SK-N-SH treated with all-trans-retinoic acid at 6 μM for 48 hours (cell line): ENCODE measurements around the gene ARHGEF40.

Source experiments
- ATAC-seq: fragments of 200-7000 bp; cut with Tn5 transposase; 3 replicates; pipeline ENCODE4 v1.9.1; 2020; ENCODE audit warnings: mild to moderate bottlenecking, moderate library complexity
- ARNTL ChIP-seq: fragments of 450-650 bp; formaldehyde crosslinking; IDR thresholded peaks from 2 replicates; pipeline ENCODE4 v1.5.0; 2020; ENCODE audit warnings: low read depth, mild to moderate bottlenecking, moderate library complexity, borderline replicate concordance
- BACH2 ChIP-seq: fragments of 250-450 bp; sonication (Bioruptor Pico); IDR thresholded peaks from 2 replicates; pipeline ENCODE4 v1.9.0; 2021; ENCODE audit warnings: mild to moderate bottlenecking, borderline replicate concordance
- CREB5 ChIP-seq: fragments of 250-450 bp; sonication (Bioruptor Pico); IDR thresholded peaks from 2 replicates; pipeline ENCODE4 v1.5.1; 2020; ENCODE audit warnings: low read depth, mild to moderate bottlenecking, moderate library complexity
- CSDC2 ChIP-seq: fragments of 250-450 bp; sonication (Bioruptor Pico); IDR thresholded peaks from 2 replicates; pipeline ENCODE4 v1.5.0; 2020; ENCODE audit warnings: mild to moderate bottlenecking, moderate library complexity
- CSRNP3 ChIP-seq: fragments of 250-450 bp; sonication (Bioruptor Pico); IDR thresholded peaks from 2 replicates; pipeline ENCODE4 v1.5.1; 2021; ENCODE audit warnings: mild to moderate bottlenecking, moderate library complexity
- ESRRG ChIP-seq: fragments of 250-450 bp; sonication (Bioruptor Pico); IDR thresholded peaks from 2 replicates; pipeline ENCODE4 v1.6.1; 2021; ENCODE audit warnings: mild to moderate bottlenecking
- GLIS3 ChIP-seq: fragments of 250-450 bp; sonication (Bioruptor Pico); IDR thresholded peaks from 2 replicates; pipeline ENCODE4 v1.5.0; 2020; ENCODE audit warnings: mild to moderate bottlenecking, moderate library complexity
- ISL1 ChIP-seq: fragments of 250-450 bp; sonication (Bioruptor Pico); IDR thresholded peaks from 2 replicates; pipeline ENCODE4 v2.1.2; 2022; ENCODE audit warnings: mild to moderate bottlenecking, moderate library complexity
- PATZ1 ChIP-seq: fragments of 250-450 bp; sonication (Bioruptor Pico); IDR thresholded peaks from 2 replicates; pipeline ENCODE4 v1.8.0; 2020; ENCODE audit warnings: mild to moderate bottlenecking, moderate library complexity, borderline replicate concordance
- PPARA ChIP-seq: fragments of 250-450 bp; sonication (Bioruptor Pico); IDR thresholded peaks from 2 replicates; pipeline ENCODE4 v1.5.0; 2020; ENCODE audit warnings: mild to moderate bottlenecking, borderline replicate concordance
- RARB ChIP-seq: fragments of 250-450 bp; sonication (Bioruptor Pico); IDR thresholded peaks from 2 replicates; pipeline ENCODE4 v1.8.0; 2021; ENCODE audit warnings: mild to moderate bottlenecking, moderate library complexity
- SNAI2 ChIP-seq: fragments of 250-450 bp; sonication (Bioruptor Pico); IDR thresholded peaks from 2 replicates; pipeline ENCODE4 v1.5.0; 2020; ENCODE audit warnings: mild to moderate bottlenecking, moderate library complexity
- TCF4 ChIP-seq: fragments of 250-450 bp; sonication (Bioruptor Pico); IDR thresholded peaks from 2 replicates; pipeline ENCODE4 v1.8.0; 2021; ENCODE audit warnings: mild to moderate bottlenecking, moderate library complexity, borderline replicate concordance
- TOX ChIP-seq: fragments of 250-450 bp; sonication (Bioruptor Pico); IDR thresholded peaks from 2 replicates; pipeline ENCODE4 v1.8.0; 2021; ENCODE audit warnings: mild to moderate bottlenecking, moderate library complexity, borderline replicate concordance
- TSHZ2 ChIP-seq: fragments of 250-450 bp; sonication (Bioruptor Pico); IDR thresholded peaks from 2 replicates; pipeline ENCODE4 v1.5.0; 2020; ENCODE audit warnings: mild to moderate bottlenecking, moderate library complexity
- ZC3H10 ChIP-seq: fragments of 250-450 bp; sonication (Bioruptor Pico); IDR thresholded peaks from 2 replicates; pipeline ENCODE4 v1.5.1; 2021; ENCODE audit warnings: mild to moderate bottlenecking, moderate library complexity
- ZFP3 ChIP-seq: fragments of 250-450 bp; sonication (Bioruptor Pico); IDR thresholded peaks from 2 replicates; pipeline ENCODE4 v1.5.0; 2020; ENCODE audit warnings: mild to moderate bottlenecking, moderate library complexity
- ZFP30 ChIP-seq: fragments of 450-650 bp; formaldehyde crosslinking; IDR thresholded peaks from 2 replicates; pipeline ENCODE4 v1.5.0; 2022; ENCODE audit warnings: mild to moderate bottlenecking, moderate library complexity
- ZNF565 ChIP-seq: fragments of 450-650 bp; formaldehyde crosslinking; conservative IDR thresholded peaks from 2 replicates; pipeline ENCODE4 v1.5.0; 2020; ENCODE audit warnings: low read depth, mild to moderate bottlenecking, moderate library complexity
- ZNF70 ChIP-seq: fragments of 450-650 bp; formaldehyde crosslinking; IDR thresholded peaks from 2 replicates; pipeline ENCODE4 v1.5.0; 2020; ENCODE audit warnings: mild to moderate bottlenecking, moderate library complexity
- ZNF8 ChIP-seq: fragments of 450-650 bp; formaldehyde crosslinking; IDR thresholded peaks from 2 replicates; pipeline ENCODE4 v1.5.0; 2020; ENCODE audit warnings: mild to moderate bottlenecking, moderate library complexity

ARHGEF40 gene

GRCh38 chr14:21093018-21093417 is 22.9 kb downstream of the ARHGEF40 start:
- TF ChIP-seq TSHZ2 (CRISPR knock-in tag) (no peak), SNAI2 (no peak), ARNTL (CRISPR knock-in tag) (no peak)
- TF ChIP-seq, all 23 proteins: peak for 0
- no peak for ATAC-seq

GRCh38 chr14:21093769-21094681 is 23.9 kb downstream of the ARHGEF40 start:
- ATAC-seq, result no peak
- TF ChIP-seq ZNF70 (CRISPR knock-in tag) (no peak), CSDC2 (CRISPR knock-in tag) (no peak), TSHZ2 (CRISPR knock-in tag) (no peak), BACH2 (CRISPR knock-in tag) (no peak), PATZ1 (CRISPR knock-in tag) (no peak), ZNF8 (CRISPR knock-in tag) (no peak)

GRCh38 chr14:21095430-21096205 is 25.5 kb downstream of the ARHGEF40 start:
- TF ChIP-seq ZFP3 (CRISPR knock-in tag) (no peak), ZNF565 (no peak), TOX (no peak), SNAI2 (no peak), GLIS3 (no peak), ARNTL (CRISPR knock-in tag) (no peak), RARB (CRISPR knock-in tag) (no peak), ISL1 (no peak), ZNF8 (CRISPR knock-in tag) (no peak), CSRNP3 (CRISPR knock-in tag) (no peak), ZFP30 (CRISPR knock-in tag) (no peak), BACH2 (CRISPR knock-in tag) (no peak), ZNF70 (CRISPR knock-in tag) (no peak), ZC3H10 (CRISPR knock-in tag) (no peak), CSDC2 (CRISPR knock-in tag) (no peak), TCF4 (CRISPR knock-in tag) (no peak), ESRRG (no peak), PPARA (CRISPR knock-in tag) (no peak), CREB5 (CRISPR knock-in tag) (no peak)
- ATAC-seq, result no peak
